T-helper 2 cell treated with Interferon-gamma antibody and Interleukin-4, amounts not matched to agents 5 μg/mL and 100 μg/mL, for 36 hours (primary cell): ENCODE measurements around the gene ADCY6.

ENCODE experiments used
- DNase-seq: peaks from one replicate; pipeline ENCODE4 v3.0.0; 2021; ENCODE audit warnings: low spot score
- H3K27ac Mint-ChIP-seq: one replicate; pipeline ENCODE4 v1.8.0; 2021; ENCODE audit warnings: mild to moderate bottlenecking, mixed read lengths
- H3K27me3 Mint-ChIP-seq: one replicate; pipeline ENCODE4 v1.8.0; 2021; ENCODE audit warnings: low read depth, mixed read lengths
- H3K36me3 Mint-ChIP-seq: one replicate; pipeline ENCODE4 v1.8.0; 2021; ENCODE audit warnings: low read depth, mixed read lengths
- H3K4me1 Mint-ChIP-seq: one replicate; pipeline ENCODE4 v1.8.0; 2021; ENCODE audit warnings: low read depth, mixed read lengths
- H3K4me3 Mint-ChIP-seq: one replicate; pipeline ENCODE4 v1.8.0; 2022; ENCODE audit warnings: mild to moderate bottlenecking, moderate library complexity, mixed read lengths
- H3K9me3 Mint-ChIP-seq: one replicate; pipeline ENCODE4 v1.8.0; 2021; ENCODE audit warnings: mixed read lengths

The ADCY6 gene

DNA sequence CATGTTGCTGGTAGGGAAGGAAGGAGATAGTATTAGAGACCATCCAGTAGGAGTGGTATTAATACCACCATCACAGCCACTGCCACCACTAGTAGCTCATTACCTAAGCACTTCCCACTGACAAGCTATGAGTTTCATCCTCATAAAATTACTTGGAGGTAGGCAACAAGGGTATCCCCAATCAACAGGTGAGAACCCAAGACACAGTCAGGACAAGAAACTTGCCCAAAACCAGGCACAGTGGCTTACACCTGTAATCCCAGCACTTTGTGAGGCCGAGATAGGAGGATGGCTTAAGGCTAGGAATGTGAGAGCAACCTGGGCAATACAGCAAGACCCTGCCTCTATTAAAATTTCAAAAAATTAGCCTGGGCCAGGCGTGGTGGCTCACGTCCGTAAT is 5.5 kb downstream of the ADCY6 start:
- Mint-ChIP-seq H3K4me1 (no peaks in the 10 kb centered on the region), H3K27ac (no peak overlapping the region), H3K4me3 (no peak overlapping the region), H3K9me3 (no peaks in the 10 kb centered on the region), H3K36me3 (no peaks in the 10 kb centered on the region), H3K27me3 (peaks cover 37% of the 10 kb centered on the region)
- no peak for DNase-seq

DNA sequence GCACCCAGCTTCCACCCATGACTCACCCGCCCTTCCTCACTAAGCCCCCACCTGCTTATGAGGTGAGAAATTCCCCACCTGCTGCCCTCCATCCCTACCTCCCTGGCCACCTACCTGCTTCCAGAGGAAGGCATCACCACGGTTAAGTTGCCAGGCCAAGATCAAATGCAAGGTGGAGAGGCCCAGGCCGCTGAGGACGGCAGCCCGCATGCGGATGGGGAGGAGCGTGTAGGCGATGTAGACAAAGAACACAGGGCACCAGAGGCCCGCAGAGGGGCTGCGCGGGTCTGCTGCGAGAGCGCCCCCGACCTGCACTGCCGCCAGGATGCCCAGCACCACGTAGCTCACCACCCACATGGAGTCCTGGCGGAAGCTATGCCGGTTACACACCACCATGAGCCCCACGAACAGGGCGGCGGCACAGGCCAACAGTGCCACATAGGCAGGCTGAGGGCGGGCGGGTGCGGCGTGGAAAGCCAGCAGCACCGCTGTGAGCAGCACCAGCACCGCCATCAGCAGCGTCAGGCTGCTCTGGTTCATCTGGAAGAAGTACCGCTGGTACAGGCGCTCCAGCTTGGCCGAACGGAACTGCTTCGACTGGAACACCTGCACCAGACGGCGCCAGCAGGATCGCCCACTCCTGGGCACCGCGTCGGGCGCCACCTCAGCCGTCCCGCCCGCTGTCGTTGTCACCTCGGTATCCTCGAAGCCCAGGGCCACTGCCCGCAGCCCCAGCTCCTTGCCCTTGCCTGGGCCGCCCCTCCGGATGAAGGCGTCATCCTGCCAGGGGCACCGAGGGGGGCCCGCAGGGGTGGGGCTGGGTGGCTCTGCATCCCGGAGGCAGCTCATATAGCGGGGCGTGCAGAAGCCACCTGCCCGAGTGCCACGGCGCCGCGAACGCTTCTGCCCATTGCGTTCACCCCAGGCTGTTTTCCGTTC is 6.2 kb downstream of the ADCY6 start:
- peaks cover 30% of the 10 kb centered on the region for H3K27me3 Mint-ChIP-seq
- H3K4me3 Mint-ChIP-seq = no peak overlapping the region
- H3K4me1 Mint-ChIP-seq = no peaks in the 10 kb centered on the region
- H3K9me3 Mint-ChIP-seq = no peaks in the 10 kb centered on the region
- no peaks in the 10 kb centered on the region for H3K36me3 Mint-ChIP-seq
- DNase-seq = no peak
- no peak overlapping the region for H3K27ac Mint-ChIP-seq

DNA sequence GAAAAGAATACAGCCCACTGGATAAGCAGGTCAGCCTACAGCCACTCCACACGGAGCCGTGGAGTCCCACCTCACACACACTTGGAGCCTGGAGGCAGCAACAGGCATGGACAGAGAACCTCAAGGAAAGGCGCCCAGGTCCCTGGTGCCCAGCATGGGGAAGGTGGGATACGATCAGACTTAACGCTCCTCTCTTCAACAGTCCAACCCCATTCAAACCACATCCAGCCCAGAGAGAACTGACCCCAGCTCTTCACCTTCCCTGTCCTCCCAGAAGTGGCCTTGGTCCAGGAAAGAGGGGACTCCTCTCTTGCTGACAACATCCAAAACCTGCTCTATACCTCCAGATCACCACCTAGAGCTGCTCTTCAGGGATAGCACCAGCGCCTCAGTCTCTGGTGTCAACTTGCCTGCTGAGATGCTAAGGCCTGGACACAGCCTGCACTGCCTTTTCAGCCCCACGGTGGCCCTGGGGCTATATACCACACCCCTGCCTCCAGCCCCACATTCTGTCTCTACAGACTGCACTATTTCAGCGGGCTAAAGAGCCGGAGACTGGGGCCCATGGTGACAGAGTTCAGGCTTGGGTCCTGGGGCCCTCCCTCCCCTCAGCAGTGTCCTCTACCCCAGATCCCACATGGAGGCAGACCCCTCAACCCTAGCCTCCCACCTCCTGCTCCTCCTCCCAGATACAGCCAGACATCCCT is 7.0 kb downstream of the ADCY6 start:
- Mint-ChIP-seq H3K9me3 (no peaks in the 10 kb centered on the region), H3K4me1 (no peaks in the 10 kb centered on the region), H3K27me3 (peaks cover 21% of the 10 kb centered on the region), H3K4me3 (no peak overlapping the region), H3K27ac (no peak overlapping the region), H3K36me3 (no peaks in the 10 kb centered on the region)
- DNase-seq = no peak

DNA sequence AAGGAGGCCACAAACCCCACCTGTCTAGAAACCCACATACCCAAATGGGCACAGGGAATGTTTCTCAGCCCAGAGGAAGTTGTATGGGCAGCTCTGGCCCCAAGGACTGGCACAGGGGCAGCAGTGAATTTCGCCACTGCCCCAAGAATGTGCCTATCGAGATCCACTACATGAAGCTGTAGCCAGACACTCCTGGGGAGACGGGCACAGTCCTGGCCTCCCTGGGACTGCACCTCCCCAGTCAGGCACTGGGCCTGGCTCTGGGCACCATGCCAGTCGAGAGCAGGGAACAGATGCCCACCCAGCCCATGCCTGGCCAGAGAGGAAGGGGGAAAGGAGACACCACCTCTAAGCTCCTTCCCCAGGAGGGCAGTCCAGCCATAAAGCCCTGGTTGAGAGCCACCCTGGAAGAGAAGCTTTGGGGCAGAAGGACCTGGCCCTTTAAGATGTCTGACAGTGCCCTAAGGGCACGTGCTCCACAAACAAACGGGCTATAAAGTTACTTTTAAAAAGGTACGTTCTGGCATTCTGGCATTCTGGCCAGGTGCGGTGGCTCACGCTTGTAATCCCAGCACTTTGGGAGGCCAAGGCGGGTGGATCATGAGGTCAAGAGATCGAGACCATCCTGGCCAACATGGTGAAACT is 8.4 kb downstream of the ADCY6 start:
- DNase-seq = no peak
- Mint-ChIP-seq H3K27ac (no peak overlapping the region), H3K36me3 (no peaks in the 10 kb centered on the region), H3K9me3 (no peaks in the 10 kb centered on the region), H3K4me1 (no peaks in the 10 kb centered on the region), H3K4me3 (no peak overlapping the region), H3K27me3 (peaks cover 8% of the 10 kb centered on the region)

DNA sequence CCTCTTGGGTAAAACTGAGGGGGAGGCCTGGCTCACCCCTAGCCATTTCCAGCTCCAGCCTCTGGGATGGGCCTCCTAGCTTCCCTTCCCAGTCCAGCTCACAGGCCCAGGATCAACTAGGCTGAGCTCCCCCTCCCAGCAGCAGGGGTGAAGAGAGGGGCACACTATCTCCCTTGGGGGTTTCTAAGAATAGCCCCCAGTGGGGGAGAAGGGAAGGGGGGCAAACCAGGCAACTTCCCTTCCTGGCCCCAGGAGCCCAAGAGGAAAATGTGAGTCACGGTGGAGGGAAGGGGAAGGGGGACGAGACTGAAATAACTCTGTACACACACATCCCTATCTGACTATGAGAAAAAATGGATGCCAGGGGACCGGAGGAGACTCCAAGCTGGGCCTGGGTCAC is 9.0 kb downstream of the ADCY6 start:
- no peaks in the 10 kb centered on the region for H3K36me3 Mint-ChIP-seq
- no peak overlapping the region for H3K4me3 Mint-ChIP-seq
- H3K9me3 Mint-ChIP-seq = no peaks in the 10 kb centered on the region
- peaks cover 4% of the 10 kb centered on the region for H3K27me3 Mint-ChIP-seq
- H3K27ac Mint-ChIP-seq = no peak overlapping the region
- DNase-seq = no peak
- no peaks in the 10 kb centered on the region for H3K4me1 Mint-ChIP-seq

DNA sequence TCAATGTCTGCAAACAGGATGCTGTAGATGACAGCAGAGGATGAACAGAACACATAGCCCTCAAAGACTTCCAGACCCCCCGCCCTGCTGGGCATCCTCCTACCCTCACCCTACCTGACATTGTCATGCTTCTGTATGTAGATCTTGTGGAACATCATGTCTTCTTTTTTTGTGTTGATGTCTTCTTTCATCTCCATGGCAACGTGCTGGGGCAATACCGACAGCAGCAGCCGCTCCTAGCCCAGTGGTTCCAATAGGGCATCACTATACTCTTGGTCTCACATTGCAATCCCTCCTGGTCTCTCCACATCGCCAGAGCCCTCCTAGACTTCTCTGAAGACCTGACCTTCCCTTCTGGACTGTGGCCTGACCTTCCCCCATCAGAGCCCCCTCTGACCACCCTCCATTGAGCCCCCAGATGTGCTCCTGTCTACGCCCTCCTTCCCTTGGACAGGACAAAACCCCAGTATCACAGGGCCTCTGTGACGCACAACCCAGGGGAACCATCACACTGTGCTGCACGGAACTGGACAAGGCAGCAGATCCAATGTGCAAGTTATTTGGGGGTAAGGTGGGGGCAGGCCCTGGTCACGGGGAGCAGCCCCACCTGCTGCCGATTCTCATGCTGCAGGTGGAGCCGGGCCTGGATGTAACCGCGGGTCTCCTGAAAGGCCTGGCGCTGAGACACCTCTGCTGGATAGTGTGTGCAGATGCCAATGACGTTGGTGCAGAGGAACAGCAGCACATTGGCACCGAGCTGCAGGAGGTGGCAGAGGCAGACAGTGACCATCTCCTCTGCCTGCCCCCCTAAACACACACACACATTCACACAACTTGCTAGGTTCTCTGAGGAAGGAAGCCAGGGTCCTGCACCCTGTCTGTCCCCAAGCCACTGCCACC is 11.1 kb downstream of the ADCY6 start:
- no peaks in the 10 kb centered on the region for H3K9me3 Mint-ChIP-seq
- no peak overlapping the region for H3K4me3 Mint-ChIP-seq
- peaks cover 4% of the 10 kb centered on the region for H3K4me1 Mint-ChIP-seq
- no peak overlapping the region for H3K27ac Mint-ChIP-seq
- no peak for DNase-seq
- no peaks in the 10 kb centered on the region for H3K27me3 Mint-ChIP-seq
- no peaks in the 10 kb centered on the region for H3K36me3 Mint-ChIP-seq

DNA sequence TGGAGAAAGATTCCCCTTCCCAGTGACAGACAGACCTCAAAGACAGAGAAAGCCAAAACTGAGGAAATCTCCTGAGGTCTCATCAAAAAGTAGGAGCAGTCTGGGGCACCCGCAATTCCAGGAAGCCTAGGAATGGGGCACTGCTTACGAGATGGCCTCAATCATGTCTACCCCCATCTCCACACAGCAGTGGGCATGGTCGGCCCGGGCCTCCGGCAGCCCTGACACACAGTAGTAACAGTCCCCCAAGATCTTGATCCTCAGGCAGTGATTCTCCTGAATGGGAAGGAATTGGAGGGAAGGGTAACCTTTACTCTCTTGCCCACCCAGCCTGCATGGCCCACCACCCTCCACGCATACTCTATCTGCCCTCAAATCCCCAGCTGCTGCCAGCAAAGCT is 11.9 kb downstream of the ADCY6 start:
- DNase-seq = no peak
- Mint-ChIP-seq H3K9me3 (no peaks in the 10 kb centered on the region), H3K4me1 (peaks cover 4% of the 10 kb centered on the region), H3K27me3 (no peaks in the 10 kb centered on the region), H3K36me3 (no peaks in the 10 kb centered on the region), H3K27ac (no peak overlapping the region), H3K4me3 (no peak overlapping the region)

DNA sequence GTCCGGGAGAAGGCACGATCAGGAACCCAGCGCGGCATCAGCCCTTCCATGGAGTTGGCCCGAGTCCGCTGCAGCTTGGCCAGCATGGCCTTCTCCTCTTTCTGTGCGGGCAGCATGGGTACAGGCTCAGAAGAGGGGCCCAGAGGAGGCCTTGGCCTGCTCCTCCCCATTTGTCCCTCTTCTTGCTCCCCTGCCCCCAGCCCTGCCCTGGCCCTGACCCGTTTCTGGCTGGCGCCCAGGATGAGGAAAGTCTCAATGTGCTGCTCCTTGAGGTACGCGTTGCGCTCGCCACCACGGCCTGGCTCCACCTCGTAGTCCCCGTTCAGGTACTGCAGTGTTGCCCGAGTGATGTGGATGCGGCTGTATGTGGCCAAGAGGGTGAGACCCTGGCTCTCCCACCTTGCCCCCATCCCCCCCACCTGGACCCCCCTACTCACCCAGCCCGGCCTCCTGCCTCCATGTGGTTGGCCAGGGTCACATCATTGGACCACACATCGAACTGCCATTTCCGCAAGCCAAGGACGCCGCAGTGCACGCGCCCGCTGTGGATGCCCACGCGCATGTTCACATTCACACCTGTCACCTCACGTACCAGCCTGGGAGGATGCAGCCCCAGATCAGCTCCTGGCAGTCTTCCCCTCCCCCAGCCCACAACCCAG is 12.8 kb downstream of the ADCY6 start:
- no peak for DNase-seq
- Mint-ChIP-seq H3K9me3 (no peaks in the 10 kb centered on the region), H3K36me3 (no peaks in the 10 kb centered on the region), H3K4me1 (peaks cover 6% of the 10 kb centered on the region), H3K27me3 (no peaks in the 10 kb centered on the region), H3K4me3 (no peak overlapping the region), H3K27ac (no peak overlapping the region)

DNA sequence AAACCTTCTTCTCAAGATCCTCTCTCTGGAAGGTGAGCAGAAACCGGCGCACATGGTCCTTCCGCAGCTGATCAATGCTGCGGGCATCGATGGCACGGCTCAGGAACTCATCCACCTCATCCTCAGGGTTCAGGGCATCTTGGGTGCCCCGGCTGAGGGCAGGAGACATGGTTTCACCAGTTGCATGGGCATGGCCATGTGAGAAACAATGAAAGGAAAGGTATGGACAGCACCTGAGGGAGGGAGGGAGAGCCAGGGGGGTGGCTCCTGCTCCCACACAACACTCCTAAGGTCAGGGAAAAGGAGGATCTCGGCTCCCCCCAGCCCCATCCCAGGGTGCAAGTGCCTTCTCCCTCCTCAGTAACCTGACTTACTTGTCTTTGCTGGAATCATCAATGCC is 13.6 kb downstream of the ADCY6 start:
- Mint-ChIP-seq H3K27me3 (no peaks in the 10 kb centered on the region), H3K36me3 (no peaks in the 10 kb centered on the region), H3K4me3 (no peak overlapping the region), H3K27ac (no peak overlapping the region), H3K4me1 (peaks cover 6% of the 10 kb centered on the region), H3K9me3 (no peaks in the 10 kb centered on the region)
- no peak for DNase-seq

DNA sequence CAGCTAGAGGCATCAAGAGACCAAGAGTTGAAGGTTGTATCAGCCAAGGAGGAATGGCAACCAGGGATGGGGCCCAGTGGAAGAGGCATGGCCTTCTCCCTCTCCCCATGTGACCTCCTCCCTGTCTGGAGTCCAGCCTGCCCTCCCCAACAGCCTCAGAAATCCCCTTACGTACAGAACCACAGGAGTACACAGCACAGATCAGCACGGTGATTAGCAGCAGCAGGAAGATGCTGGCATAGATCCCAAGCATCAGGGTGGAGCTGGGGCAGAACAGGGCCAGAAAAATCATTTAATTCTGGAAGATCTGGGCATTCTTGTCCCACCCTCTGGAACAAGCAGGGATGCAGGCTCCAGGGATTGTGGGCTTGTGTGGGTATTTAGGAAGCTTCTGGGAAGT is 14.4 kb downstream of the ADCY6 start:
- Mint-ChIP-seq H3K27ac (no peak overlapping the region), H3K9me3 (no peaks in the 10 kb centered on the region), H3K27me3 (no peaks in the 10 kb centered on the region), H3K36me3 (no peaks in the 10 kb centered on the region), H3K4me1 (peaks cover 6% of the 10 kb centered on the region), H3K4me3 (no peak overlapping the region)
- no peak for DNase-seq

DNA sequence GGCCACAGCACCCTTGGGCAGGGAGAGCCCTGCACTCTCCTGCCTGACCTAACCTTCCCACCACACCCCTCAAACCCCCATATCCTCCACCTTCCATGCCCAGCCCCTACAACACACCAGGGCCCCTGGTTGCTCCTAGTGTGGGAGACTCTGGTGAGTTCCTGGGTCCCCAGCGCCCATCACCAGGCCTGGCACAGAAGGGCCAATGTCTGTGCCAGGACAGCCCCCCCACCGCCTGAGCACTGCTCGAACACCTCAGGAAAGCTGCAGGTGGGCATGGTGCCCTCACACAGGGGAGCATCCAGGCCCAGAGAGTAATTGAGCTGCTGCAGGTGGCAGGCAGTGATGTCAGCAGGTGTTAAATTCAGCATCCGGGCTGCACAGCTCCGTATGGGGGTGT is 15.2 kb downstream of the ADCY6 start:
- no peak for DNase-seq
- Mint-ChIP-seq H3K27me3 (no peaks in the 10 kb centered on the region), H3K36me3 (no peaks in the 10 kb centered on the region), H3K4me1 (peaks cover 6% of the 10 kb centered on the region), H3K4me3 (no peak overlapping the region), H3K27ac (no peak overlapping the region), H3K9me3 (no peaks in the 10 kb centered on the region)

DNA sequence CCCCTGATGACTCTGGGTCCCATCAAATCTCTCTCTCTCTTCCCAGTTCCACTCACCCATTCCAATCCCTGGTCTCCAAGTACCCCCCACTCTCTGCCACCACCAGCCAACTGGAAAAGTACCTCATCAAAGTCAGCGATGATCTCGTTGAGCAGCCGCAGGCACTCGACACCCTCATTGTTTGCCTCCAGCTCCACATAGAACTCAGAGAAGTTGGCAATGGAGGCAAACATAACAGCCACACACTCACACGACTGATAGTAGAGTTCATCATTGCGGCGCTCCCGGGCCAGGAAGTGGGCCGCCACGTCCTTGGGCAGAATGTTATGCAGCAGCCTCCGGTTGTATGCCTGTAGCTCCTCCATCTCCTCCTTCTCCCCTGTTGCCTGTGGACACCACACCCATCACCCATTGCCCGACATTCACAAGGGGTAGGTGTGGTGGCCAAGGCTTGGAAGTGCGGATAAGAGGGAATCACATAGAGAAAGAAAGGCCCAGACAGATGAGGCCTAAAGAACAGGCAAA is 17.2 kb downstream of the ADCY6 start:
- Mint-ChIP-seq H3K9me3 (no peaks in the 10 kb centered on the region), H3K36me3 (no peaks in the 10 kb centered on the region), H3K27me3 (no peaks in the 10 kb centered on the region), H3K4me3 (no peak overlapping the region), H3K27ac (no peak overlapping the region), H3K4me1 (peaks cover 7% of the 10 kb centered on the region)
- no peak for DNase-seq

DNA sequence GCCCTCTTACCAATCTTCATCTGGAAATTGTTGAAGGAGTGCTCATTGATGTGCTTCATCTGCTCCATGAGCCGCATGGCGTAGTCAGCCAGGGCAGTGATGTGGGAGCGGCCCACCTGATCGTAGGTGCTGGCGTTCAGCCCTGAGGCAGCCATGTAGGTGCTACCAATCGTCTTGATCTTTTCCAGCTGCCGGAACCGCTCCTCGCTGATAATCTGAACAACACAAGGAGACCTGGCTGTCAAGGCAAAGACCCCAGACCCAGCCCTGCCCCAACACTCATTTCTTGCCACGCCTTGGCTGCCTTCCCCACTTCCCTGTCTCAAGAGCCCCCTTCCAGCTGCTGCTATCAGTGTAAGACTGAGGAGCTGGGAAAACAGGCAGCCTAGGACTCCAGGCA is 18.1 kb downstream of the ADCY6 start:
- Mint-ChIP-seq H3K27ac (no peak overlapping the region), H3K4me3 (no peak overlapping the region), H3K27me3 (no peaks in the 10 kb centered on the region), H3K4me1 (peaks cover 15% of the 10 kb centered on the region), H3K9me3 (no peaks in the 10 kb centered on the region), H3K36me3 (no peaks in the 10 kb centered on the region)
- no peak for DNase-seq
